Measurements from ENCODE around the gene ANO3.
"Not testable (repeated sequence)": the region's sequence is repeated elsewhere in the genome, so short reads cannot be mapped to it uniquely, and the experiment has no call there.

ANO3 gene

DNA sequence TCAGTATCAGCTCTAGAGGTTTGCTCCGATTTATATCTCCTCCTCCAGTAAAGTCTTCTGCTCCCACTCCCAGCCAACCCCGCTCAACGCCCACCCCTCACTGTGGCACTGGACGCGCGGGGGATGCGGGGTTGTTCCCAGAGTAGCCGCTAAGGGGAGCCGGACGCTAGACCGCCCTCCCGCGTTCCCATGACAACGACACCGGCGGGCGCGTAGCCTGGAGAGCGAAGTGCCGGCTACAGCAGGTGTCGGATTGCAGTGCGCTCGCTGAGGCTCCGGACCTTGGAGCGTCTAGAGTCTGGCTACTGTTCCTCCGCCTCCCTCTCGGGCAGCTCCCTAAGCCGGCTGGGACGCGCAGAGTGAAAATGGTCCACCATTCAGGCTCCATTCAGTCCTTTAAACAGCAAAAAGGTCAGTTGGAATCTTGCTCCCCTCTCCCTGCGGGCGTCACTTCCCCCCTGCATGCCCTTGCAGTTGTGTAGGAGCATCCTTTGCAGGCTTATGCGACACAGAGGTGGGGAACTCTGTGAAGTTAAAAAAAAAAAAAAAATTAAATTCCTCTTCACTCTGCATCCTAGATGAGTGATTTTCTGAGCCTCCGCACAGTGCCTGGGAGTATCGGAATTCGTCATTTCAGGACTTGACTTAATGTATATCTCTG is at the start of gene ANO3:
TSS of gene ANO3 (plus strand) at position 220 of the 661 bp plus-strand sequence. CDS start at position 366, 146 bp downstream.
- no peak for DNase-seq (ENCODE audit: low read depth in 1 of 2, low spot score in 1 of 2)

DNA sequence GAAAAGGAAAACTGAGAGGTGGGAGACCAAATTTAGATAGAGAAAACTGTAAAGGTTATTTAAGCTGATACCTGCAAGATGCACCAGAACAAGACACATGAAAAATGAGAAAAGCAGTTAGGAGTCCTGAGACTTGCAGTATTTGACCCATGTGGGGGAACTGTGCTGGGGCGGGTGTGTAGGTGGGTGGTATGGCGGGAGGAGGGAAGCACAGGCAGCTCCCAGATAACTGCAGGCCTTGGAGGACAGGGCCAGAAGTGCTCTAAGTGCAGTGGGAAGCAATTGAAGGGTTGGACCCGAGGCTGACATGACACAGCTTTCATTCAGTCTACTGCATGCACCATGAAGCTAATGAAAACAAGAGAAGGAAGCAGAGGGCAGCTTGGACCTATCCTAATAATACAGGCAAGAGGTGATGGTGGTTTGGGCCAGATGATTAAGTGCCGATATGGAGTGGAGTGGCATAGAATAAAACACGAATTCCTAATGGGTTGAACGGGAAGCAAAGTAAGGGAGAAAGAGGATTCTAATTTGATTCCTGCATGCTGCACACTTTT is 48.0 kb upstream of the ANO3 start:
- no peak for DNase-seq (ENCODE audit: low read depth in 1 of 2, low spot score in 1 of 2)

DNA sequence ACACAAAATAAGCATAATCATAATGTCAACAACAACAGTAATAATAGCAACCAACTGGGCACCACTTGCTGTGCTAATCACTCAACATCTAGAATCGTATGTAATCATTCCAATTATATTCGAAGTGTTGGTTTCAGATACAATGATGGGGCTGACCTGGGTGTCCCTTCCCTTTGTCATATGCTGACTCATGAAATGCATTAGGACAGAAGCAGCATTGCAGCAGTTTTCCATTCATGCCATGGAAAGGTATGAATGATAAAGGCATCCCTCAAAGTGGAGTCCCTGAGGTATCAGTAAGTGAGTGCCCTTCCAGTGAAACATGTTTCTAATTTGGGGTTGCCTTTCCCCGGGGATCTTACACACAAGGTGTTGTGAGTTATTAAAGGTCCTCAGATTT is 46.3 kb upstream of the ANO3 start:
- DNase-seq (ENCODE audit: low read depth in 1 of 2, low spot score in 1 of 2), result no peak

DNA sequence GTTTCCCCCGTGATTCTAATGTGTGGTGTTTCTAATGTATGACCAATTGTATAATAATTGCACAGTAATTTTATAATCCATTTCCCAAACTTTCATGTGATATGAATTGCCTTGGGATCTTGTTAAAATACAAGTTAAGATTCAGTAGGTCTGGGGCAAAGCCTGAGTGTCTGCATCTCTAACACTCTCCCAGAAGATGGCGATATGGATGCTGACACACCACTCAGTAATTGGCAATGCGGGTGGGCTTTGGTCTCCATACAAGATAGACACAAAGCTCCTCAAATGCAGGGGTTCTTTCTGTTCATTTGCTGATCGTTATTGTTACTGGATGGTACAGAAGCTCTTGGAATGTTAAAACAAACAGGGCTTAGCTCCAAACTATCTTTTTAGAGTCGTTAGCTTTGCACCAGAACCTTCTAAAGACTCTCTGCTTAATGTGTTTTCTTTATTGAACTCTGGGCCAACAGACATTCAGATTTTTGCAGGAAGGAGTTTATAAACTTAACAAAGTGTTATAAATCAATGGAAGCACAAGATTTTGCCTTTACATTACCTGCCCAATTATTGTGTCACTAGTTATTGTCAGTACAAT is 45.4 kb upstream of the ANO3 start:
- DNase-seq (ENCODE audit: low read depth in 1 of 2, low spot score in 1 of 2), result no peak

DNA sequence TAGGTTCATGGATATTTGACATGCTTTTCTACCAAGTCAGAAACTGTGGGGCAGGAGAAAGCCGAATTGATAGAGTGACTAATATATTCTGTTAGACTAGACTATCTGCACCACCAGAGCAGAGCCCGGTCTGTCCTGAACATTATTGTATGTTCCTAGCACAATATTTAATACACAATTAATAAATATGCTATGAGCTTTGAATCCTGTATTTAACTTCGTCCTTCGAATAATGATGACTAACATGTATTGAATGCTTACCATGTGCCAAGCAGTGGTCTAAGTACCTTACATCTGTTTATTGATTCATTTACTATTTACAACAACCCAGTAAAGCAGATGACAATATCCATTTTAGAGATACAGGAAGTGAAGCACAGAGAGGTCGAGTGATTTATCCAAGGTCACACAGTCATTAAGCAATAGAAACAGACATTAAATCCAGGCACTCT is 44.8 kb upstream of the ANO3 start:
- DNase-seq (ENCODE audit: low read depth in 1 of 2, low spot score in 1 of 2), result no peak

DNA sequence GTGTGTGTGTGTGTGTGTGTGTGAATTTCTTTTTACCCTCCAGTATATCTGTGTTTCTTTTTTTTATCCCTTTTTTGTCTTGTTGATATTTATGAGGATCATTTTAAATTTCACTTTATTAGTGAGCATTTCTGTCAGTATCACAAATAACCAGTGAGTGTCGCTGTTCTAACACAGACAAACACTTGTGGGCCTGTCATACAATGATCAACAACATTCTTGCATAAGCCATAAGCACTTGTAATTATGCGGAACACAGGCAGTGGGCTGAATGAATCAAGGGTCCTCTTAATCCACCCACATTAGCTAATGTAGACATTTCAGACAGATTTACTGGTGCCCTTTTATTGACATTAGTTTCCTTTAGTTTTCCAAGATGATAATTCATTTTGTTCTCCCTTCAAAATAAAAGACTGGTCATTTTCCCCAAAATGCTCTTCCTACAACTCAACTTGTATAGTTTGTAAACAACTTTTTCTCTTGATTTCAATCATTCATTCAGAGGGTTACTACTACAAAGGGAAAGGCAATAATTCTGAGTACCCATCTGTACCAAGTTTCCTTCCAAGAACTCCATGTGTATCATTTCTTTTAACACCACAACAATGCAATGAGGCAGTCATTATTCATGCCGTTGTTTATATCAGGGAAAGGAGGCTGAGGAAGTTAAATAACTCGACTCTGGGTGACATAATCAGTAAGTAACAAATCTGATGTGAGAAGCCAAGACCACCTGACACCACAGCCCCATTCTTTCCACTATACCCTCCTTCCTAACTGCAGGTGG is 34.5 kb upstream of the ANO3 start:
- DNase-seq (ENCODE audit: low read depth in 1 of 2, low spot score in 1 of 2), result no peak

DNA sequence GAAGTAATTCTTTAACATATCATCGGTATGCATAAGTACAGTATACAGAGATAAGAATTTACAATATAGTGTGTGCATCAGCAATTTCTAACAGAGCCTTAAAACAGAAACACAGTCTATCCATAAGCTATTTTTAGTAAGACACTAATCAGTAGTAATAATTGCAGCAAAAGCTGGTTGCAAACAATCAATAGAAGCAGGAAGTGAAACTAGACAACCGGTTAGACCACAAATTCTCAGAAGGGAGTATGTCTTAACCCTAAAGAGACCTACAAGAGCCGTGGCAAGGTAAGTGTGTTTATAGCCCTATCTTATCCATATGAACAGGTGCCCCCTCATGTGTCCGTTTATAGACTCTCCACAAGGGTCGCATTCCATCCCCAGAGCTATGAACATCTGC is 15.6 kb upstream of the ANO3 start:
- not testable (repeated sequence) for DNase-seq (ENCODE audit: low read depth in 1 of 2, low spot score in 1 of 2)

DNA sequence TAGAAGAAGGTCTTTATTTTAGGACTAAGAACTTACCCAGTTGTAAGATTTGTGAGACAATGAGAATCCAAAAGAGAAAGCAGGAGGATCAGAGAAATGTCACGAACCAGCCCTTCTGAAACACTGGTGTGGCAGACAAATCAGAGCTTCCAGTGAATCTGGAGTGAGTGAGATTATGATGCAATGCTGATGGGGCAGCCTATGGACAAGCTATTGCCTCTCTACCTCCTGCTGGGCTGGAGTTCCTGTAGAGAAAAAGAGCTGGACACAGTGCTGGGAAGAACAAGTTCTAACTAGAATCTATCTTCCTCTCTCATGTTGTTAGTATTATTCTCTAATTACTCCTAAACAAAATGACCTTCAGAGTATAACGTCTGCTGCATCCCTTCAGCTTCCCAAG is 12.0 kb upstream of the ANO3 start:
- no peak for DNase-seq (ENCODE audit: low read depth in 1 of 2, low spot score in 1 of 2)

DNA sequence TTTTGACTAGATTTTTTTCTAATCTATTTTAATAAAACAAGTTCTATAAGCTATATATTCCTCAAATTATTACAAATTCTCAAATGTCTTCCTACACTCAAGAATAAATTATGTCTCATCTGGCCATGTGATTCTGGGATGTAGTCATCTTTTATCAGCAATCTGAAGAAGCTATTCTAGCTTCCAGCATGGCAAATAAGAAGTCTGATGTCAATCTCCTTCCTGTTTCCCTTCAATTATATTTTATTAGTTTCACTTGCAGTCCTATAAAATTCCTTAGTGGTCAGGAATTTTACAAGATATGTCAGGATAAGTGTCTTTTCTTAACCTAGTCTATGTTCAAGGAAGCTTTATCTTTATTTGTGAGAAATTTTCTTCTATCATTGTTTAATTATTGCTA is 10.4 kb upstream of the ANO3 start:
- no peak for DNase-seq (ENCODE audit: low read depth in 1 of 2, low spot score in 1 of 2)

DNA sequence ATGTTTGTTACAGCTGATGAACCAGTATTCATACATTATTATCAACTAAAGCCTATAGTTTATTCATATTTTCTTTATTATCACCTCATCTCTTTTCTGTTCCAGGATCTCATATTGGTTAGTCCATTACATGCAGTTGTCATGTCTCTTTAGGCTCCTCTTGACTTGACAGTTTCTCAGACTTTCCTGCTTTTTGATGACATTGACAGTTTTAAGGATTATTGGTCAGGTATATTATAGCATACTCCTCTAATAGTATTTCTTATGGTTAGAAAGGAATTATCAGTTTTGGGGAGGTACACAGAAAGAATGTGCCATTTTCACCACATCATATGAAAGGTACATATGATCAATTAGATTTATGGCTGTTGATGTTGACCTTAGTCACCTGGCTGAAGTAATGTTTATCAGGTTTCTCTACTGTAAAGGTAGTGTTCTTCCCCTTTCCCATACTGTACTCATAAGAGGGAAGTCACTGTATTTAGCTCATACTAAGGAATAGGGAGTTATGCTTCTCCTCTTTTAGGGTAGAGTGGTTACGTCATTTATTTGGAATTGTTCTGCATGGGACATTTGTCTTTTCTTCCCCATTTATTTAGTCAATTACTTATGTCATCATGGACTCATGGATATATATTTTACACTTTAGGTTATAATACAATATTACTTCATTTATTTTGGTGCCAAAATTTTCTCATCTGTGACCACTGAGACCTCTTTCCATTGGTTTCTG is 9.4 kb upstream of the ANO3 start:
- no peak for DNase-seq (ENCODE audit: low read depth in 1 of 2, low spot score in 1 of 2)

DNA sequence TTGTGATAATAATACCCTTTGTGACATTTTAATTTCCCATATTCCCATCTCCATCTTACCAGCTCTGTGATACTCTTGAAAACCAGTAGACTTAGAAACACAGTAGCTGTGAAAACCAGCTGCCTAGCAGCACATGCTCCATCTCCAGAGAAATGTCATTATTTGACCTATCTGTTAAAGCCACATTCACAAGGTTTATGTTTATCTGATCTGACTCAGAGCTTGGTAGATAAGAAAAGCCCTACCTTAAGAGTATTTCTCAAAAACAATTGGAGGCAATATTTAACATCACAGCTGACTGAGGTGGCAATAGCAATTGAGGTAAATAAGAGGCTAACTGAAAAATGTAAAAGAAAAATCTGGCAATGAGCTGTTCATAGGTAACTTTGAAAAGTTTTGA is 8.1 kb upstream of the ANO3 start:
- DNase-seq (ENCODE audit: low read depth in 1 of 2, low spot score in 1 of 2), result no peak

DNA sequence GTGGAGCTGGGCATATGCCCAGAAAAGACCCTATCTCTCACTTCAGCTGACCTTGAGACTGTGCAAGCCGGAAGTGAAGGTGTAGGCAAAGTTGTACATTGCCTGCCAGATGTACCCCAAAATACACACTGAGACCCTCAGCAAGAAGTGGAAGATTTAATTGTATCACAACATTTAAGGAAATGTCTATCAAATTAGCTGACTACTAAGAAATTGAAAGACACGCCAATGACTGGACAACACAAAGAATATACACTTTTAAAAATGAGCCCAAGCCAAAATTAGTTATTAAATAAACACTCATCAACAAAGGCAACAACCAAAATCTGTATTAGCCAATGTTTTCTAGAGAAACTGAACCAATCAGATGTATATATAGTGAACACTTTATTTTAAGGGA is 7.7 kb upstream of the ANO3 start:
- DNase-seq (ENCODE audit: low read depth in 1 of 2, low spot score in 1 of 2), result no peak

DNA sequence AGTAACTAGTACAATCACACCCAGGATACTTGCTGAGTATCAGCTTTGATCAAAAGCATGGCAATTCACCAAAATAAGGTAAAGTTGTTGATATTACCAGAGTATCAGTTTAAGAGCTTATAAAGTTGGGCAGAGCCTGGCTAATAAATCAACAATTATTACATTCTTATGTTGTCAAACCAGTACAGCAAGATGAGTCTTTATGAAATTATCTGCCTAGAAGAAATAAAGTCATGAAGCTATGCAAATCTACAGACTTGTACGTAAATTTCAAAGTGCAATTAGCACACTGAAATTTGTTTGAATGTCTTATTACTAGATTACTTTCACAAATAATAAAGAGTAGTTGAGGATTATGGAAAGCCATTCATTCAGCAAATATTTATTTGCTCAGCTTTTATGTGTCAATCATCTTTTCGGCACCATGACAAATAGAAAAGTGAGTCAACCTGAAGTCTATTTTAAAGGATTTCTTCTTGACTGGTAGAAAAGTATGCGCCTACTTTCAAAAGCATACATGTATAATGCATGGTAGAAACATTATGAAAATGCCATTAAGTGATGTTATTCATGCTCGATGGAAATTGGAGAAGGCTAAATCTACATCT is 5.0 kb upstream of the ANO3 start:
- DNase-seq (ENCODE audit: low read depth in 1 of 2, low spot score in 1 of 2), result no peak

DNA sequence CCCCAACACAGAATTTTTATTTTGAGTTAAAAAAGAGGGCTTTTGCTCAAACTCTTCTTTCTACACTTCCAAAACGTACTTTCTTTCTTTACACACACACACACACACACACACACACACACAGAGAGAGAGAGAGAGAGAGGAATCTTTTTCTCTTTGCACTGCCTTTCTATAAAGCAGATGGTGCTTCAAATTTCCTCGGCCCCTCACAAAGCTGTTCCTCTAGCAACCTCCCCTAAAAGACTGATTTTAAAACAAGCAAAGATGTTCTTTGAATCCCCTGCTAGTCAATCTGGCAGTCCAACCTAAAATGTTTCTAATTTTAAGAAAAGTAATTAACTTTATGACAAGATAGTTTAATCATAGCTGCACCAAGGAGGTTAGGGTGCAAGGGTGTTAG is 2.7 kb upstream of the ANO3 start:
- no peak for DNase-seq (ENCODE audit: low read depth in 1 of 2, low spot score in 1 of 2)

DNA sequence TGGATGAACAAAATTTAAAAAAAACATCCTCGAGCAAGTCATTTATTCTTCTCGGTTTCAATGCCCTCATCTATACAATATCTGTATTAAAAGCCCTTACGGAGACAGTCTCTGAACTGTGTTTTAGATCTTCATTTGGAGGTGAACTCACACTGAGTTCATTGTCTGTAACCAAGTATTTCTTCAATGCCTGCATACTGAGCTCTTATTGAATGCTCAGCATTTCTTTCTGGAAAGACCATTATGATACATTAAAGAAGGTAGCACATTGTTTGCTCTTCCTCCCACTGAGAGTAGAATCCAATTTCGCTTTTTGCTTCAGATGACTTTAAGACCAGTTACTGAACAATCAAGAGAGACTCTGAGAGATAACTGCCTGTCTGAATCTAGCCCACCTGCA is 1.7 kb upstream of the ANO3 start:
- DNase-seq (ENCODE audit: low read depth in 1 of 2, low spot score in 1 of 2), result no peak

DNA sequence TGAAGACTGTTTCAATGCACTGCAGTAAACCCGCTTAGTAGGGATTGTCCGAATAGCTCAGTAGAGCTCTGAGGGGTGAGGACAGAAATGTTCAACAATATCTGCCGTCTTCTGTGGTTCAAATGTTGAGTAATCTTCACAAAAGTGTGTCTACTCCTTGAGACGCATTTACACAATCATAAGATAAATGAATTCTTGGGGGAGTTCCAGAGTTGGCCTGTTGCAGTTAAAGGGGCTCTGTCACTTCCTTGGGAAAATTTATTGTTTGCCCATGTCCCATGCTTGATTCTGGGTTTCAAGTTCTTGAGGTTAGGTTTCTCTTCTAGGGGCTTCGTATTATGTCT is 614 bp downstream of the ANO3 start:
- DNase-seq (ENCODE audit: low read depth in 1 of 2, low spot score in 1 of 2), result no peak

DNA sequence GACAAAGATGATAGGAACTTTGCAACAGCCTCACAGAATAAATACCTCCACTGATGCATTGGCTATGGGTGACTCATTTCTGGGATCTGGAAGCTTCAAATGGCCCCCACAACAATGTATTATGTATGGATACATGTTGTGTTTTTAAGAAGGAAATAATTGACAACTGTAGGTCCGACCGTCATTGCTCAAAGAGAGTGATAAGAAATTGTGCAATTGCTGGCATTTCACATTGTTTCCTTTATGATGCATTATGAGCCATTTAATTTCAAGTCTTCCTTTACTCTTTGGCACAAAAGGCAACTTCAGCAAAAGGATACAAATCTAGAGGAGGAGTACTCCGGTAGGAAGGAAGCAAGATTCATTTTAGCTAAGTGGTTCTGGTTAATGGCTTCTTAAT is 2.0 kb downstream of the ANO3 start:
- DNase-seq (ENCODE audit: low read depth in 1 of 2, low spot score in 1 of 2), result no peak

DNA sequence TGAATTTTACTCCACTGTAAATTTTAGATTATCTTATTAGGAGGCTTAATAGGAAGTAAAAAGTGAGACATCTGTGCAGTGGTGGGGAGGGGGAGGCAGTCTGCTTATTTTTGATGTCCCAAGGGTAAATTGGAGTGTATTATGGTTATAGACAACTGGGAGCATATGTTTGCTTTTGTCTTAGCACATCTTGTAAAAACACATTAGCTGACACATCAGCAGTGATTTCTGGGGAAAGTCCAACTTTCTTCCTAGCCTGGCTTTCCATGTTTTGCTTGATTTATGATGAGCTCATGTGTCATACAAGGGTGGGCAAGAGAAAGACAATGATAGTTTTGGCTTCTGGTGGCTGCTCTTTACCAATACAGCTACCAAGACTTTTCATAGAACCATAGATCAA is 4.0 kb downstream of the ANO3 start:
- no peak for DNase-seq (ENCODE audit: low read depth in 1 of 2, low spot score in 1 of 2)

DNA sequence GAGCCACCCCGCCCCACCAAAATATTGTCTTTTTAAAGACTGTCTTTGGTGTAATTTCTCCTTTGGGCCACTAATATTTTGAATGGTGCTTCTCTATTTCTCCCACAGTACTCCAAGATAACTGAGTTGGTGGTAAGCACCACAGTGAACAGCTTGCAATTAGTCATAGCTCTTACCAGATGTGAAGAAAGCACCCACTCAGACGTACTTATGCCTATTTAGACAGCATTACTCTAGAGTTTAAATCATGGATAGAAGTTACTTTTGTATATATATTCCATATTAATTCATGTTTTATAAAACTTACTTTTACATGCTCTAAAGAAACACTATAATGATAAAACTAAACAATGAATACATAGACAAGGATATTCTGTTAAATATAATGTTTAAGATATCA is 12.7 kb downstream of the ANO3 start:
- DNase-seq (ENCODE audit: low read depth in 1 of 2, low spot score in 1 of 2), result no peak

DNA sequence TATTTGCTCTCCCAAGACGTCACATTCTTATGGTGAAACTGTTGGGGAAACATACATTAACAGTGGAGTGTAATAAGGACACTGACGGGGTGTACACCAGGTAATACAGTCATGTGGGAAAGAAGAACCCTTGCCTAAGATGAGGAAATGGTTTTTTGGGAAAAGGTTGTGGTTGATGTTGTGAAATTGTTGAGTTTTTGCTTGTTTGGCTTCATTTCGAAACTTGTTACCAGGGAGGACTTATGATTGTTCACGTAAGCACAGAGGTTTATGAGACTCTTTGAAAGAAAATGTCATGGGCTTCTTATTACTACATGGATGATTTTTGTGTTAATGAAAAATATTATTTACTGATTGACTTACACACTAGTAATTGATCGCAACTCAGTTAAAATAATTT is 16.8 kb downstream of the ANO3 start:
- no peak for DNase-seq (ENCODE audit: low read depth in 1 of 2, low spot score in 1 of 2)

DNA sequence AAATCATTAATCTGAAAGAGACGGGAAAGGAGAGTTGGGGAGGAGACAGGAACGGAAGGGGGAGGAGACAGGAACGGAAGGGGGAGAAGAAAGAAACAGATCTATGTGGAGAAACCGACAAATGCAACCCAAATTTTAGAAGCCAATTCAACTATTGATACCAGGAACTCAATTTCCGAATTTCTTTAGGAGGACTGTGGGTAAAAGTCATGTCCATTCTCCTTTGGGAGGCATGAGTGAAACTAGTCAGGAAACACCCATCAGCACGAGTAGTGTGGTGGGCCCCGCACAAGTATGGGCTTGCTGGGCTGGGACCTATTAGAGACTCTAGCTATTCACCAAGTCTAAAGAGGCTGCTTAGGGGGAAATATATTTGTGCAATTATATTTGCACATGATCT is 18.1 kb downstream of the ANO3 start:
- no peak for DNase-seq (ENCODE audit: low read depth in 1 of 2, low spot score in 1 of 2)

Data from activated CD4-positive, alpha-beta T cell treated with anti-CD3 and anti-CD28 coated beads, Interleukin-2, amount 50 U/mL, for 24 hours (primary cell).